Activated CD8-positive, alpha-beta memory T cell treated with anti-CD3 and anti-CD28 coated beads for 24 hours (primary cell): Measurements from ENCODE around the gene SYNC.
"Not testable (repeated sequence)": the region's sequence is repeated elsewhere in the genome, so short reads cannot be mapped to it uniquely, and the experiment has no call there.

Experiments used
- DNase-seq: peaks from one replicate; pipeline ENCODE4 v3.0.0-alpha.2; 2020

The SYNC gene

GRCh38 chr1:32724678-32725614 lies 22.4 kb upstream of the SYNC start:
- DNase-seq = no peak

GRCh38 chr1:32719681-32720275 lies 17.2 kb upstream of the SYNC start:
- no peak for DNase-seq

- DNase-seq = no peak
These were observed 16.0 kb upstream of the SYNC start for GRCh38 chr1:32718527-32718926.

- DNase-seq = no peak
These were observed 15.5 kb upstream of the SYNC start for GRCh38 chr1:32718036-32718435.

GRCh38 chr1:32717503-32717902 lies 14.9 kb upstream of the SYNC start:
- no peak for DNase-seq

- DNase-seq = peak; percentile 65
These were observed 14.0 kb upstream of the SYNC start for GRCh38 chr1:32716312-32717148.

- DNase-seq = no peak
These were observed 13.3 kb upstream of the SYNC start for GRCh38 chr1:32715901-32716311.

- no peak for DNase-seq
These were observed 11.7 kb upstream of the SYNC start for GRCh38 chr1:32714277-32714676.

- no peak for DNase-seq
These were observed 10.5 kb upstream of the SYNC start for GRCh38 chr1:32713081-32713480.

- DNase-seq = not testable (repeated sequence)
These were observed 8.7 kb upstream of the SYNC start for GRCh38 chr1:32711221-32711620.

- DNase-seq = no peak
These were observed 6.9 kb upstream of the SYNC start for GRCh38 chr1:32709476-32709875.

GRCh38 chr1:32709075-32709474 lies 6.5 kb upstream of the SYNC start:
- no peak for DNase-seq

- no peak for DNase-seq
These were observed 3.9 kb upstream of the SYNC start for GRCh38 chr1:32706491-32706890.

- DNase-seq = no peak
These were observed 2.9 kb upstream of the SYNC start for GRCh38 chr1:32705516-32705915.

- no peak for DNase-seq
These were observed 1.1 kb upstream of the SYNC start for GRCh38 chr1:32703479-32704291.

- no peak for DNase-seq
These were observed 495 bp downstream of the SYNC start for GRCh38 chr1:32701951-32702598.

- DNase-seq = no peak
These were observed 1.1 kb downstream of the SYNC start for GRCh38 chr1:32701421-32701911.

- DNase-seq = not testable (repeated sequence)
These were observed 5.6 kb downstream of the SYNC start for GRCh38 chr1:32696996-32697395.

- no peak for DNase-seq
These were observed 6.5 kb downstream of the SYNC start for GRCh38 chr1:32696041-32696440.

- DNase-seq = no peak
These were observed 7.3 kb downstream of the SYNC start for GRCh38 chr1:32695098-32695904.
